ENCODE data around the gene NPHP4. TPM values are rescaled to one million over a fixed set of nuclear protein-coding genes. Genes with fewer than 3 reads are reported as not detected.

The NPHP4 gene
- total RNA-seq, 4 donors from 2014 or later: 6.7 to 19.9 (median 10.5) TPM

GRCh38 chr1:5889462-5889861 is 102.8 kb downstream of the NPHP4 start:
- 87 to 90% methylated on average over 2 to 11 of the region's 12 CpGs for WGBS, 2 donors (ENCODE audit: low coverage in 1 of 2)
- TF ChIP-seq POLR2AphosphoS5 (IDR thresholded peaks at IDR 0.05): no peak
- TF ChIP-seq POLR2A (IDR thresholded peaks at IDR 0.05): no peak
- no peak for TF ChIP-seq EP300 (IDR thresholded peaks at IDR 0.05; ENCODE audit: low read depth)
- no peak for TF ChIP-seq CTCF (IDR thresholded peaks at IDR 0.05)
- Histone ChIP-seq H3K9me3 (no peaks in the 10 kb centered on the region), H3K4me1 (no peaks in the 10 kb centered on the region), H3K27me3 (no peaks in the 10 kb centered on the region), H3K27ac (no peak overlapping the region), H3K4me3 (no peak overlapping the region), H3K36me3 (no peaks in the 10 kb centered on the region)
- in situ Hi-C loops (cut with MboI; ENCODE audit: low pct_ligation_motif_present in 1 of 4, low pct_unique_long_range_greater_than_20kb in 1 of 4, low sequenced_read_pairs in 3 of 4) (no loop called here), intact Hi-C loops (cut with DNase I; ENCODE audit: low total_unique reads) (no loop called here)
- DNase-seq: no peak

GRCh38 chr1:5888606-5889211 is 103.5 kb downstream of the NPHP4 start:
- no peaks in the 10 kb centered on the region for H3K27me3 ChIP-seq
- H3K27ac ChIP-seq: no peak overlapping the region
- H3K9me3 ChIP-seq: no peaks in the 10 kb centered on the region
- DNase-seq: no peak
- intact Hi-C loops (cut with DNase I; ENCODE audit: low total_unique reads) (no loop called here), in situ Hi-C loops (cut with MboI; ENCODE audit: low pct_ligation_motif_present in 1 of 4, low pct_unique_long_range_greater_than_20kb in 1 of 4, low sequenced_read_pairs in 3 of 4) (no loop called here)
- 93% methylated on average over 13 of the region's 13 CpGs; no CpG with 5 or more reads in 1 of the 2 donors for WGBS, 2 donors (ENCODE audit: low coverage in 1 of 2)
- H3K4me1 ChIP-seq: no peaks in the 10 kb centered on the region
- TF ChIP-seq CTCF (IDR thresholded peaks at IDR 0.05): no peak
- TF ChIP-seq POLR2A (IDR thresholded peaks at IDR 0.05): no peak
- no peak for TF ChIP-seq EP300 (IDR thresholded peaks at IDR 0.05; ENCODE audit: low read depth)
- no peak for TF ChIP-seq POLR2AphosphoS5 (IDR thresholded peaks at IDR 0.05)
- no peaks in the 10 kb centered on the region for H3K36me3 ChIP-seq
- no peak overlapping the region for H3K4me3 ChIP-seq

- in situ Hi-C loops (cut with MboI; ENCODE audit: low pct_ligation_motif_present in 1 of 4, low pct_unique_long_range_greater_than_20kb in 1 of 4, low sequenced_read_pairs in 3 of 4) (no loop called here), intact Hi-C loops (cut with DNase I; ENCODE audit: low total_unique reads) (no loop called here)
- no peak for TF ChIP-seq EP300 (IDR thresholded peaks at IDR 0.05; ENCODE audit: low read depth)
- TF ChIP-seq POLR2AphosphoS5 (IDR thresholded peaks at IDR 0.05): no peak
- TF ChIP-seq CTCF (IDR thresholded peaks at IDR 0.05): no peak
- no peak for TF ChIP-seq POLR2A (IDR thresholded peaks at IDR 0.05)
- no peak overlapping the region for H3K4me3 ChIP-seq
- no peaks in the 10 kb centered on the region for H3K9me3 ChIP-seq
- H3K4me1 ChIP-seq: no peaks in the 10 kb centered on the region
- WGBS, 2 donors (ENCODE audit: low coverage in 1 of 2): 86% methylated on average over 15 of the region's 15 CpGs; no CpG with 5 or more reads in 1 of the 2 donors
- H3K36me3 ChIP-seq: no peaks in the 10 kb centered on the region
- DNase-seq: no peak
- H3K27me3 ChIP-seq: no peaks in the 10 kb centered on the region
- H3K27ac ChIP-seq: no peak overlapping the region
These were observed 104.3 kb downstream of the NPHP4 start for GRCh38 chr1:5887971-5888361.

- H3K27me3 ChIP-seq: no peaks in the 10 kb centered on the region
- H3K9me3 ChIP-seq: no peaks in the 10 kb centered on the region
- in situ Hi-C loops (cut with MboI; ENCODE audit: low pct_ligation_motif_present in 1 of 4, low pct_unique_long_range_greater_than_20kb in 1 of 4, low sequenced_read_pairs in 3 of 4): no loop called here
- no peaks in the 10 kb centered on the region for H3K36me3 ChIP-seq
- WGBS, 2 donors (ENCODE audit: low coverage in 1 of 2): 95% methylated on average over 6 to 23 of the region's 23 CpGs
- TF ChIP-seq EP300 (IDR thresholded peaks at IDR 0.05; ENCODE audit: low read depth): no peak
- no peak for TF ChIP-seq POLR2A (IDR thresholded peaks at IDR 0.05)
- no peak for TF ChIP-seq POLR2AphosphoS5 (IDR thresholded peaks at IDR 0.05)
- H3K4me3 ChIP-seq: no peak overlapping the region
- no peak for DNase-seq
- no peak overlapping the region for H3K27ac ChIP-seq
- no peaks in the 10 kb centered on the region for H3K4me1 ChIP-seq
- intact Hi-C loops (cut with DNase I; ENCODE audit: low total_unique reads): no loop called here
These were observed 104.8 kb downstream of the NPHP4 start for GRCh38 chr1:5887349-5887970.

Measured in transverse colon (tissue), 4 donors.